Esophagus squamous epithelium (tissue), 5 donors: ENCODE results near the gene SFRP5. TPM values are rescaled to one million over a fixed set of nuclear protein-coding genes. Genes with fewer than 3 reads are reported as not detected.

ENCODE experiments used
- DNase-seq: peaks from one replicate; lab custom pipeline; 2025; lab: John Stamatoyannopoulos, UW
- H3K27ac ChIP-seq, 4 donors: fragments of 200-600 bp; sonication (generic); one replicate each; pipeline ENCODE4 v1.5.1; 2016 to 2019; ENCODE audit warnings: mild to moderate bottlenecking in 1 of 4
- H3K27me3 ChIP-seq, 4 donors: fragments of 200-600 bp; sonication (generic); 1 replicate in 3 of 4; 2 replicates in 1 of 4; pipeline versions ENCODE4 v1.5.1 to v1.6.0; 2017 to 2021; ENCODE audit warnings: antibody characterized with exemption in 1 of 4
- H3K36me3 ChIP-seq, 3 donors: fragments of 200-600 bp; sonication (generic); one replicate each; pipeline ENCODE4 v1.5.1; 2016 to 2019
- H3K4me1 ChIP-seq, 3 donors: fragments of 200-600 bp; sonication (generic); one replicate each; pipeline ENCODE4 v1.5.1; 2017 to 2019
- H3K4me3 ChIP-seq, 4 donors: fragments of 200-600 bp; sonication (generic); 1 replicate in 3 of 4; 2 replicates in 1 of 4; pipeline ENCODE4 v1.5.1; 2016 to 2019; ENCODE audit warnings: mild to moderate bottlenecking in 2 of 4, moderate library complexity in 1 of 4
- H3K9me3 ChIP-seq, 3 donors: fragments of 200-600 bp; sonication (generic); one replicate each; pipeline ENCODE4 v1.5.1; 2016 to 2019
- POLR2A ChIP-seq, 4 donors: fragments of 450-650 bp; IDR thresholded peaks; one replicate each; pipeline ENCODE4 v1.6.1; 2017; ENCODE audit warnings: antibody characterized with exemption in 4 of 4, mild to moderate bottlenecking in 4 of 4, moderate library complexity in 3 of 4
- WGBS, 2 donors: methylation state at CpG; one replicate each; pipeline ENCODE4 v1.1.5; 2018; 5-methylcytosine and 5-hydroxymethylcytosine counted together
- intact Hi-C: fragments of 100-400 bp; cut with DNase I; formaldehyde crosslinking; loops from one replicate; pipeline ENCODE4 v1.15.0; 2022
- total RNA-seq, 4 donors: library from RNA; depleted of rRNA; stranded (reverse); fragments of >200 nt; gene quantifications; one replicate each; pipeline ENCODE4 v1.1.0, GENCODE V29; 2016
- TF ChIP-seq, protein P1 (sequence below), 6 experiments: fragments of 450-650 bp in 4 of 6; fragments of 200-600 bp in 2 of 6; sonication (generic) in 2 of 6; IDR thresholded peaks; one replicate each; pipeline ENCODE4 v1.5.1; 2016 to 2019; ENCODE audit warnings: antibody characterized with exemption in 6 of 6, mild to moderate bottlenecking in 4 of 6, moderate library complexity in 4 of 6
- donor health status: DM: yes; HTN: yes; CAD: no.

SFRP5 gene
- total RNA-seq, 4 donors from 2014 or later: 0.44 to 2.7 (median 0.70) TPM; not detected in 1

DNA sequence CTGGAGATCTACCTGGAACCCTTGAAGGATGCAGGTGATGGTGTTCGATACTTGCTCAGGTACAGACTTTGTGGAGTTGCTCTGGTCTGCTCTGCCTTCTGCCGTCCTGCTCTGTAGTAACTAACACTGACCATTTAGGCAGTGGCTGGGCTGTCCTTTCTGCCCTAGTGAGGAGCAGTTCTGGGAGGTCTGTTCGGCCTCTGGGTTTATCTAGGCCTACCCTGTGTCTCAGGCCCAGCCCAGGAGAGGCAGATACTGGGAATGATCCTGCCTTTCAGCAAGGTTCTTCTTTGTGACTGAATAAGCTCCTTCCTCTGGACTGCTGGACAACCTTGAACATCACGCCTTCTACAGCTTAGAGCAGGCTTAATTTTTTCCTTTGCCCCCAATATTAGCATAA, 33.2 kb downstream of the SFRP5 start:
- no peak for DNase-seq
- peak overlapping the region in 1 of 4 donors; percentile 90 for H3K4me3 ChIP-seq
- WGBS, 2 donors: 89 to 97% methylated on average over 3 of the region's 4 CpGs
- H3K27ac ChIP-seq: no peak overlapping the region
- H3K4me1 ChIP-seq: peaks cover 9 to 52% (median 17%) of the 10 kb centered on the region in 3 donors
- H3K36me3 ChIP-seq: peaks cover 0 to 45% (median 0%) of the 10 kb centered on the region in 3 donors
- H3K9me3 ChIP-seq: no peaks in the 10 kb centered on the region
- TF ChIP-seq POLR2A (IDR thresholded peaks at IDR 0.05): no peak
- TF ChIP-seq, protein P1, sequence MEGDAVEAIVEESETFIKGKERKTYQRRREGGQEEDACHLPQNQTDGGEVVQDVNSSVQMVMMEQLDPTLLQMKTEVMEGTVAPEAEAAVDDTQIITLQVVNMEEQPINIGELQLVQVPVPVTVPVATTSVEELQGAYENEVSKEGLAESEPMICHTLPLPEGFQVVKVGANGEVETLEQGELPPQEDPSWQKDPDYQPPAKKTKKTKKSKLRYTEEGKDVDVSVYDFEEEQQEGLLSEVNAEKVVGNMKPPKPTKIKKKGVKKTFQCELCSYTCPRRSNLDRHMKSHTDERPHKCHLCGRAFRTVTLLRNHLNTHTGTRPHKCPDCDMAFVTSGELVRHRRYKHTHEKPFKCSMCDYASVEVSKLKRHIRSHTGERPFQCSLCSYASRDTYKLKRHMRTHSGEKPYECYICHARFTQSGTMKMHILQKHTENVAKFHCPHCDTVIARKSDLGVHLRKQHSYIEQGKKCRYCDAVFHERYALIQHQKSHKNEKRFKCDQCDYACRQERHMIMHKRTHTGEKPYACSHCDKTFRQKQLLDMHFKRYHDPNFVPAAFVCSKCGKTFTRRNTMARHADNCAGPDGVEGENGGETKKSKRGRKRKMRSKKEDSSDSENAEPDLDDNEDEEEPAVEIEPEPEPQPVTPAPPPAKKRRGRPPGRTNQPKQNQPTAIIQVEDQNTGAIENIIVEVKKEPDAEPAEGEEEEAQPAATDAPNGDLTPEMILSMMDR (IDR thresholded peaks at IDR 0.05): no peak
- intact Hi-C loops: loop anchor here (5.0 to 10.0 kb wide), 2 partner anchors 41 to 64 kb away; no protein-coding TSS in a partner anchor
- no peaks in the 10 kb centered on the region for H3K27me3 ChIP-seq

DNA sequence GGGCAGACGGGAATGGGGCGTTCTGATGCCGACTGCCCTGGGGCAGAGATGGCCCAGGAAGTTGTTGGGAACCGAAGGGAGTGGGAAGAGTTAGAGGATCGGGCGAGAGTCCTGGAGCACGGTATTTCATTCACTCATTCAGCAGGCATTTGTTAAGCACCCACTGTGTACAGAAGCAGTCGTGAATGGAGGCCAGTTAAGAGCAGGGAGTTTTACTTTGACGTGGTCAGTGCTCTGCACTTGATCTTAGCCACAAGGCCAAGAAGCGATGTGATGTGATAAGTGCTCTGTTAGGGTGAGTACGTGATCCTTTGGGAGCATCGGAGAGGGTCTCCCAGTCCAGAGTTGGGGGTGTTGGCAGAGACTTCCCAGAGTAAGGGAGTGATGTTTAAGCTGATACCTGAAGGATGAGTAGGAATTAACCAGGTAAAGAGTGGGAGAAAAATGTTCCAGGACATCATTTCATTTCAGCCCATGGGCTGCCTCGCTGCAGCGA, 34.0 kb downstream of the SFRP5 start:
- Histone ChIP-seq H3K27me3 (no peaks in the 10 kb centered on the region), H3K4me3 (peak overlapping the region; percentile 66 to 94 (median 90)), H3K27ac (peak overlapping the region; percentile 91 to 98 (median 96)), H3K4me1 (peaks cover 9 to 44% (median 17%) of the 10 kb centered on the region in 3 donors), H3K36me3 (peaks cover 0 to 37% (median 0%) of the 10 kb centered on the region in 3 donors), H3K9me3 (no peaks in the 10 kb centered on the region)
- no peak for DNase-seq
- intact Hi-C loops: loop anchor here (5.0 to 10.0 kb wide), 2 partner anchors 41 to 63 kb away; no protein-coding TSS in a partner anchor
- WGBS, 2 donors: 25 to 27% methylated on average over 14 of the region's 14 CpGs
- TF ChIP-seq, protein P1 (IDR thresholded peaks at IDR 0.05): no peak
- TF ChIP-seq POLR2A (IDR thresholded peaks at IDR 0.05): no peak

DNA sequence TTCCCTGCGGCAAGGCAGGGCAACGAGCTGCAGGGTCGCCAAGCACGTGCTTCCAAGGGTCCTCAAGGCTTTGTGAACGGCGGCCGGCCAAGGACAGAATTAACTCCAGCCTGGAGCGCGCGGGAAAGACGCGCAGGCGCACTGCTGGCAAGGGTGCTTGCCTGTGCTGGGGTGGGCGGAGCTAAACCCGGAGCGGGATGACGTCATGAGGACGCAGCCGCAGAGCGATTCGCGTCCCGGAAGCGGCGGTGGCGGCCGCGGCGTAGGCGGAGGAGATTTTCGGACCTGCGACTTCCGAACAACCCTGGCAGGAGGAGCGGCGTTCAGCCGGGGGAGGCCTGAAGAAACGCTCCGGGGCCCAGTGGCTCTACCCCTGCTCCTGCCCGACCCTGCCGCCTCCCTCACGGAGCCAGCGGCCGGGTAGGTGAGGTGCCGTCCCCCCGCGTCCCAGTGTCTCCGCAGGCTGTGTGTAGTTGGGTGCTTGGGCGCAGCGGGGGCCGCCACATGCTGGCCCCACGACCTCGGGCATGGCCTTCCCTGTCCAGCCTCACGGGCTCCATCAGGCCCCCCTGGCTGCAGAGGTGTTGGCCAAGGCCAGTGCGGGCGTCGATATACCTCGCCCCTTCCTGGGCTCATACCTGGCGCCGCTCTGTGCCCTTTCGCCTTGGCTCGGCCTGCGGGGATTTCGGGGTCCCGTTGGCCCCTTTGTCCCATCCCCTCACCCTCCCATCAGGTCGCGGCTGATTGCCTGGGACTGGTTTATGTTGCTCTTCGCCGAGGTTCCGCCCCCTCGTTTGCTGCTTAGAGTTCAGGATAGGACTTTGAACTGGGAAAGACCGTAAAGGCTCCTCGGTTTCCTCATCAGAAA, 34.7 kb downstream of the SFRP5 start, which contains the start of gene ZFYVE27:
Gene ZFYVE27, plus strand, starts transcription at position 227 of the 868 bp plus-strand sequence. CDS start 1,350 bp downstream, outside the sequence.
- H3K27me3 ChIP-seq: no peaks in the 10 kb centered on the region
- peak within 1 kb of the TSS; percentile 91 to 98 (median 96) for H3K27ac ChIP-seq
- peak in 3 of 4 donors; percentile 76 to 98 (median 95) for TF ChIP-seq POLR2A (IDR thresholded peaks at IDR 0.05)
- TF ChIP-seq, protein P1 (IDR thresholded peaks at IDR 0.05): peak in 2 of 6 experiments; percentile 1 to 23
- peak within 1 kb of the TSS; percentile 66 to 94 (median 90) for H3K4me3 ChIP-seq
- no peaks in the 10 kb centered on the region for H3K9me3 ChIP-seq
- H3K4me1 ChIP-seq: peaks cover 9 to 41% (median 17%) of the 10 kb centered on the region in 3 donors
- H3K36me3 ChIP-seq: peaks cover 0 to 33% (median 0%) of the 10 kb centered on the region in 3 donors
- intact Hi-C loops: loop anchor here (5.0 to 10.0 kb wide), 2 partner anchors 40 to 62 kb away; no protein-coding TSS in a partner anchor
- peak; percentile 52 for DNase-seq
- 0% methylated on average over 8 to 11 of the region's 72 CpGs for WGBS, 2 donors

DNA sequence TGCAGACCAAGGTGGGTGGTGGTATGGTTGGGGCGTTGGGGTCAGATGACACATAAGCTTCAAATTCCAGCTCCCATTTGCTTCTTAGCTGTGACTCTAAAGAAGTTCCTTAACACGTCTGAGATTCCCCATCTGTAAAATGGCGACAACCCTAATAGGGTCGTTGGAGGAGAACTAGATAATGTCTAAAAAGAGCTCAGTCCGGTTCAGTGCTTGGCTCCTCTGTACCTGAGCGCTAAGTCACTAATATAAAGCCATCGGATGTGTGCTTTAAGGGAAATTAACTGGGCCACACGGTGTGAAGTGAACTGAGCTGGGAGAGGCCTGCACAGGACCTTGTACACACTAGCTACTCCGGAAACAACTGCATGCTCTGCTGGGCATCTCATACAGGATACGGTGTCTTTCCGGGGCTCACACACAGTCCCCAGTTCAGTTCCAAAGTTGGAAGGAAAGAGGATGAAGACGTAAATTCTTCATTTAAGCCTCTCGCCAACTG, 35.3 kb downstream of the SFRP5 start:
- TF ChIP-seq, protein P1 (IDR thresholded peaks at IDR 0.05): no peak
- 67 to 71% methylated on average over 6 to 9 of the region's 13 CpGs for WGBS, 2 donors
- DNase-seq: no peak
- Histone ChIP-seq H3K4me3 (peak overlapping the region; percentile 66 to 94 (median 90)), H3K27ac (peak overlapping the region; percentile 91 to 98 (median 96)), H3K36me3 (peaks cover 0 to 29% (median 0%) of the 10 kb centered on the region in 3 donors), H3K4me1 (peaks cover 9 to 39% (median 17%) of the 10 kb centered on the region in 3 donors), H3K9me3 (no peaks in the 10 kb centered on the region), H3K27me3 (no peaks in the 10 kb centered on the region)
- intact Hi-C loops: loop anchor here (5.0 to 10.0 kb wide), 2 partner anchors 39 to 62 kb away; no protein-coding TSS in a partner anchor
